Neural cell (in vitro differentiated cells): ENCODE results near the gene PLA2G4B. TPM values are rescaled to one million over a fixed set of nuclear protein-coding genes. Genes with fewer than 3 reads are reported as not detected.

Experiments used
- H2AFZ ChIP-seq: fragments of 200-600, 300-800 bp; sonication (generic), shearing (Covaris generic); 2 replicates; pipeline ENCODE4 v1.6.0; 2014; ENCODE audit warnings: low read depth, mild to moderate bottlenecking, antibody characterized with exemption, low read length, moderate library complexity
- H3F3A ChIP-seq: fragments of 200-600 bp; shearing (Covaris generic); 2 replicates; pipeline ENCODE4 v1.6.1; 2016; ENCODE audit warnings: mild to moderate bottlenecking, moderate library complexity, mixed read lengths, antibody characterized with exemption, low read length; ENCODE audit not compliant: insufficient read depth, poor library complexity, severe bottlenecking
- H3K27ac ChIP-seq: fragments of 200-600, 300-800 bp; sonication (generic), shearing (Covaris generic); 2 replicates; pipeline ENCODE4 v1.5.1; 2014; ENCODE audit warnings: mild to moderate bottlenecking, low read length, moderate library complexity
- H3K27me3 ChIP-seq: fragments of 300-800, 200-600 bp; sonication (generic), shearing (Covaris generic); 2 replicates; pipeline ENCODE4 v1.6.0; 2014; ENCODE audit warnings: mild to moderate bottlenecking, low read depth, low read length, moderate library complexity; ENCODE audit not compliant: insufficient read depth
- H3K36me3 ChIP-seq: fragments of 300-800, 200-600 bp; sonication (generic), shearing (Covaris generic); 2 replicates; pipeline ENCODE4 v1.5.1; 2014; ENCODE audit warnings: mild to moderate bottlenecking, antibody characterized with exemption, low read length, moderate library complexity; ENCODE audit not compliant: insufficient read depth
- H3K4me2 ChIP-seq: fragments of 300-800, 200-600 bp; sonication (generic), shearing (Covaris generic); 2 replicates; pipeline ENCODE4 v1.6.0; 2014; ENCODE audit warnings: mild to moderate bottlenecking, low read length
- H3K4me3 ChIP-seq: fragments of 300-800, 200-600 bp; sonication (generic), shearing (Covaris generic); 2 replicates; pipeline ENCODE4 v1.5.1; 2014; ENCODE audit warnings: mild to moderate bottlenecking, low read length, moderate library complexity
- H3K79me2 ChIP-seq: fragments of 200-600 bp; shearing (Covaris generic); replicated peaks from 2 replicates; pipeline ENCODE4 v1.6.0; 2014; ENCODE audit warnings: mild to moderate bottlenecking, low read length, moderate library complexity; ENCODE audit not compliant: insufficient read depth
- H3K9ac ChIP-seq: fragments of 300-800, 200-600 bp; sonication (generic), shearing (Covaris generic); 2 replicates; pipeline ENCODE4 v1.6.1; 2016; ENCODE audit warnings: mild to moderate bottlenecking, low read length, mixed read lengths
- H3K9me2 ChIP-seq: fragments of 200-600 bp; shearing (Covaris generic); 2 replicates; pipeline ENCODE4 v1.6.1; 2016; ENCODE audit warnings: mild to moderate bottlenecking, low read length, mixed read lengths; ENCODE audit not compliant: insufficient read depth
- H3K9me3 ChIP-seq: fragments of 200-600, 300-800 bp; sonication (generic), shearing (Covaris generic); 2 replicates; pipeline ENCODE4 v1.6.1; 2016; ENCODE audit warnings: mild to moderate bottlenecking, mixed run types, low read length, moderate library complexity, mixed read lengths
- H4K20me1 ChIP-seq: fragments of 200-600 bp; shearing (Covaris generic); 2 replicates; pipeline ENCODE4 v1.6.1; 2016; ENCODE audit warnings: mild to moderate bottlenecking, mixed run types; ENCODE audit not compliant: insufficient read depth
- EP300 ChIP-seq: fragments of 450-650 bp; conservative IDR thresholded peaks from 2 replicates; pipeline ENCODE4 v1.6.1; 2014; ENCODE audit warnings: antibody characterized with exemption, mild to moderate bottlenecking, moderate library complexity; ENCODE audit not compliant: poor library complexity, severe bottlenecking
- EZH2 ChIP-seq: fragments of 200-600, 300-800 bp; shearing (Covaris generic), sonication (generic); IDR thresholded peaks from 2 replicates; pipeline ENCODE4 v1.6.1; 2014; ENCODE audit warnings: antibody characterized with exemption, low read length, borderline replicate concordance, mild to moderate bottlenecking; ENCODE audit not compliant: insufficient read depth, poor library complexity, severe bottlenecking
- MXI1 ChIP-seq: fragments of 450-650 bp; conservative IDR thresholded peaks from 2 replicates; pipeline ENCODE4 v1.6.1; 2014; ENCODE audit warnings: antibody characterized with exemption, mild to moderate bottlenecking; ENCODE audit not compliant: poor library complexity, severe bottlenecking
- POLR2AphosphoS5 ChIP-seq: IDR thresholded peaks from 2 replicates; pipeline ENCODE4 v1.6.1; 2012
- RAD21 ChIP-seq: fragments of 450-650 bp; conservative IDR thresholded peaks from 2 replicates; pipeline ENCODE4 v1.6.1; 2014; ENCODE audit warnings: antibody characterized with exemption, mild to moderate bottlenecking, moderate library complexity
- SMC3 ChIP-seq: fragments of 450-650 bp; conservative IDR thresholded peaks from 2 replicates; pipeline ENCODE4 v1.6.1; 2014; ENCODE audit warnings: antibody characterized with exemption, mild to moderate bottlenecking, moderate library complexity; ENCODE audit not compliant: poor library complexity
- TAF1 ChIP-seq: IDR thresholded peaks from 2 replicates; pipeline ENCODE4 v1.6.1; 2012; ENCODE audit warnings: low read depth
- polyA plus RNA-seq: library from polyadenylated mRNA; depleted of rRNA; stranded (reverse); fragments of >200 nt; gene quantifications from 2 replicates; pipeline ENCODE4 v1.2.3, GENCODE V29; 2014
- TF ChIP-seq, protein P1 (sequence below): fragments of 450-650 bp; IDR thresholded peaks from 2 replicates; pipeline ENCODE4 v1.5.1; 2014; ENCODE audit warnings: antibody characterized with exemption, mild to moderate bottlenecking, moderate library complexity; ENCODE audit not compliant: poor library complexity, severe bottlenecking
- TF ChIP-seq, protein P2 (sequence below): IDR thresholded peaks from 2 replicates; pipeline ENCODE4 v1.6.1; 2012; ENCODE audit warnings: borderline replicate concordance

PLA2G4B gene
- polyA plus RNA-seq, 1 donor from 2014 or later: 11.3 TPM

DNA sequence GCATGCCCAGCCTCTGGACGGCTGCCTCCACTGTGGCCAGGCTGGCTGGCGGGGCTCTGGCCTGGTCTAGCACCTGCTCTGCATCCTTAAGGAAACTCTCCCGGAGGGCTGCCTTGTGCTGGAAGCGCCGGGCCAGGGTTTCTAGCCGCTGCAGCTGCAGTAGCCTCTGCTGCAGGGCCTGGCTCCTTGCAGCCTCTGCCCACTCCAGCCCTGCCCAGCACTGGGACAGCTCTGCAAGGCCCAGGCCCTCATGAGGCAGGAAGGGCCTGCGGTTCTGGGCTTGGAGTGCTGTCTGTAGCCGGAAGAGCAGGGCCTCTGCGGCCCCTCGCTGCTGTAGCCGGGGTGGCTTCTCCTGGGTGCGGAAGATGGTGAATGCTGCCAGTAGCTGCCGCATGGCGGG, 47.2 kb downstream of the PLA2G4B start:
- no peak overlapping the region for H2AFZ ChIP-seq
- no peak overlapping the region for H3K27ac ChIP-seq
- peaks cover 21% of the 10 kb centered on the region for H3K27me3 ChIP-seq
- H3K36me3 ChIP-seq: no peaks in the 10 kb centered on the region
- H3F3A ChIP-seq: no peaks in the 10 kb centered on the region
- H3K9me2 ChIP-seq: no peaks in the 10 kb centered on the region
- H3K9me3 ChIP-seq: no peaks in the 10 kb centered on the region
- no peak for TF ChIP-seq EZH2
- no peak for TF ChIP-seq RAD21
- TF ChIP-seq SMC3: no peak
- TF ChIP-seq, protein P1, sequence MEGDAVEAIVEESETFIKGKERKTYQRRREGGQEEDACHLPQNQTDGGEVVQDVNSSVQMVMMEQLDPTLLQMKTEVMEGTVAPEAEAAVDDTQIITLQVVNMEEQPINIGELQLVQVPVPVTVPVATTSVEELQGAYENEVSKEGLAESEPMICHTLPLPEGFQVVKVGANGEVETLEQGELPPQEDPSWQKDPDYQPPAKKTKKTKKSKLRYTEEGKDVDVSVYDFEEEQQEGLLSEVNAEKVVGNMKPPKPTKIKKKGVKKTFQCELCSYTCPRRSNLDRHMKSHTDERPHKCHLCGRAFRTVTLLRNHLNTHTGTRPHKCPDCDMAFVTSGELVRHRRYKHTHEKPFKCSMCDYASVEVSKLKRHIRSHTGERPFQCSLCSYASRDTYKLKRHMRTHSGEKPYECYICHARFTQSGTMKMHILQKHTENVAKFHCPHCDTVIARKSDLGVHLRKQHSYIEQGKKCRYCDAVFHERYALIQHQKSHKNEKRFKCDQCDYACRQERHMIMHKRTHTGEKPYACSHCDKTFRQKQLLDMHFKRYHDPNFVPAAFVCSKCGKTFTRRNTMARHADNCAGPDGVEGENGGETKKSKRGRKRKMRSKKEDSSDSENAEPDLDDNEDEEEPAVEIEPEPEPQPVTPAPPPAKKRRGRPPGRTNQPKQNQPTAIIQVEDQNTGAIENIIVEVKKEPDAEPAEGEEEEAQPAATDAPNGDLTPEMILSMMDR: no peak
- TF ChIP-seq EP300: no peak
- no peak for TF ChIP-seq POLR2AphosphoS5
- no peak for TF ChIP-seq MXI1
- no peak for TF ChIP-seq TAF1
- TF ChIP-seq, protein P2, sequence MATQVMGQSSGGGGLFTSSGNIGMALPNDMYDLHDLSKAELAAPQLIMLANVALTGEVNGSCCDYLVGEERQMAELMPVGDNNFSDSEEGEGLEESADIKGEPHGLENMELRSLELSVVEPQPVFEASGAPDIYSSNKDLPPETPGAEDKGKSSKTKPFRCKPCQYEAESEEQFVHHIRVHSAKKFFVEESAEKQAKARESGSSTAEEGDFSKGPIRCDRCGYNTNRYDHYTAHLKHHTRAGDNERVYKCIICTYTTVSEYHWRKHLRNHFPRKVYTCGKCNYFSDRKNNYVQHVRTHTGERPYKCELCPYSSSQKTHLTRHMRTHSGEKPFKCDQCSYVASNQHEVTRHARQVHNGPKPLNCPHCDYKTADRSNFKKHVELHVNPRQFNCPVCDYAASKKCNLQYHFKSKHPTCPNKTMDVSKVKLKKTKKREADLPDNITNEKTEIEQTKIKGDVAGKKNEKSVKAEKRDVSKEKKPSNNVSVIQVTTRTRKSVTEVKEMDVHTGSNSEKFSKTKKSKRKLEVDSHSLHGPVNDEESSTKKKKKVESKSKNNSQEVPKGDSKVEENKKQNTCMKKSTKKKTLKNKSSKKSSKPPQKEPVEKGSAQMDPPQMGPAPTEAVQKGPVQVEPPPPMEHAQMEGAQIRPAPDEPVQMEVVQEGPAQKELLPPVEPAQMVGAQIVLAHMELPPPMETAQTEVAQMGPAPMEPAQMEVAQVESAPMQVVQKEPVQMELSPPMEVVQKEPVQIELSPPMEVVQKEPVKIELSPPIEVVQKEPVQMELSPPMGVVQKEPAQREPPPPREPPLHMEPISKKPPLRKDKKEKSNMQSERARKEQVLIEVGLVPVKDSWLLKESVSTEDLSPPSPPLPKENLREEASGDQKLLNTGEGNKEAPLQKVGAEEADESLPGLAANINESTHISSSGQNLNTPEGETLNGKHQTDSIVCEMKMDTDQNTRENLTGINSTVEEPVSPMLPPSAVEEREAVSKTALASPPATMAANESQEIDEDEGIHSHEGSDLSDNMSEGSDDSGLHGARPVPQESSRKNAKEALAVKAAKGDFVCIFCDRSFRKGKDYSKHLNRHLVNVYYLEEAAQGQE: no peak
- no peaks in the 10 kb centered on the region for H4K20me1 ChIP-seq
- no peak overlapping the region for H3K9ac ChIP-seq
- no peak overlapping the region for H3K4me2 ChIP-seq
- H3K79me2 ChIP-seq: no peaks in the 10 kb centered on the region
- H3K4me3 ChIP-seq: no peak overlapping the region

DNA sequence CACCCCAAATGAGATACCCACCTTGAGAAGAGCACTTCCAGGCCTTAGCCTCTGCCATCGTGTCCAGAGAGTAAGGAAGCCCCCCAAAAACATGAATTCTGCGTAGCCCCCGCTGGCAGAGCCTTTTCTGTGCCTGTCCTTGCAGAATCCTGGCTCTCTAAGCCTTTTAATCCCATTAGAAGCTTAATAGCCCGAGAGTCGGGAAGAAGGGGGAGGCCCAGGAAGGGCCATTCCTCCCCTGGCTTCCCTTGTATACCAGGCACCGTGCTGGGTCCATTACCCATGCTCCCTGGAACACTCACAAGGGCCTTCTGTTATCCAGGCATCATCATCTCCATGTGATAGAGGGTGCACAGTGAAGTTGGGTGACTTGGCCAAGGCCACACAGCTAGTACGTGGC, 48.1 kb downstream of the PLA2G4B start:
- no peaks in the 10 kb centered on the region for H3K9me2 ChIP-seq
- no peaks in the 10 kb centered on the region for H3K36me3 ChIP-seq
- no peaks in the 10 kb centered on the region for H4K20me1 ChIP-seq
- H3K4me3 ChIP-seq: no peak overlapping the region
- no peaks in the 10 kb centered on the region for H3K9me3 ChIP-seq
- no peak for TF ChIP-seq MXI1
- no peak for TF ChIP-seq RAD21
- TF ChIP-seq EP300: no peak
- no peak for TF ChIP-seq POLR2AphosphoS5
- no peak for TF ChIP-seq SMC3
- TF ChIP-seq, protein P2: no peak
- TF ChIP-seq TAF1: no peak
- no peak for TF ChIP-seq EZH2
- TF ChIP-seq, protein P1: no peak
- H3F3A ChIP-seq: no peaks in the 10 kb centered on the region
- no peak overlapping the region for H3K9ac ChIP-seq
- peaks cover 12% of the 10 kb centered on the region for H3K27me3 ChIP-seq
- no peak overlapping the region for H3K27ac ChIP-seq
- H3K4me2 ChIP-seq: no peak overlapping the region
- H2AFZ ChIP-seq: no peak overlapping the region
- no peaks in the 10 kb centered on the region for H3K79me2 ChIP-seq
